H7 (cell line): ENCODE data around the gene PCDHGB4. TPM values are rescaled to one million over a fixed set of nuclear protein-coding genes. Genes with fewer than 3 reads are reported as not detected.
"Not testable (repeated sequence)": the region's sequence is repeated elsewhere in the genome, so short reads cannot be mapped to it uniquely, and the experiment has no call there.

Experiments
- DNase-seq: peaks from one replicate; pipeline ENCODE4 v3.0.0; 2012
- H3K27me3 ChIP-seq: 2 replicates; pipeline ENCODE4 v1.6.0; 2011; ENCODE audit warnings: mild to moderate bottlenecking, low read length; ENCODE audit not compliant: control insufficient read depth, insufficient read depth
- H3K36me3 ChIP-seq: replicated peaks from 2 replicates; pipeline ENCODE4 v1.5.1; 2011; ENCODE audit warnings: low read length; ENCODE audit not compliant: control insufficient read depth, insufficient read depth
- H3K4me3 ChIP-seq: 2 replicates; pipeline ENCODE4 v1.5.1; 2011; ENCODE audit warnings: low read depth, mild to moderate bottlenecking, control low read depth, low read length, moderate library complexity; ENCODE audit not compliant: insufficient read depth
- total RNA-seq: library from RNA; depleted of rRNA; stranded (reverse); fragments of >200 nt; shearing (Covaris generic); gene quantifications from 2 replicates; pipeline ENCODE4 v1.2.3, GENCODE V29; 2014; rRNA removed

PCDHGB4 gene
- total RNA-seq, 1 experiment from 2014 or later: 0.66 TPM

DNA sequence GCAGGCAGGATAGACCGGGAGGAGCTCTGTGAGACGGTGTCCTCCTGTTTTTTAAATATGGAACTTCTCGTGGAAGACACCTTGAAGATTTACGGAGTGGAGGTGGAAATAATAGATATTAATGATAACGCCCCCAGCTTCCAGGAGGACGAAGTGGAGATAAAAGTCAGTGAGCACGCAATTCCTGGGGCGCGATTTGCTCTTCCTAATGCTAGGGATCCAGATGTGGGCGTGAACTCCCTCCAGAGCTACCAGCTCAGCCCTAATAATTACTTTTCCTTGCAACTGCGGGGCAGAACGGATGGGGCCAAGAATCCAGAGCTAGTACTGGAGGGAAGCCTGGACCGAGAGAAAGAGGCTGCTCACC is 34.0 kb downstream of the PCDHGB4 start:
- Histone ChIP-seq H3K36me3 (no peaks in the 10 kb centered on the region), H3K4me3 (peak overlapping the region; percentile 39; the same call in 1 of the 2 replicates)

DNA sequence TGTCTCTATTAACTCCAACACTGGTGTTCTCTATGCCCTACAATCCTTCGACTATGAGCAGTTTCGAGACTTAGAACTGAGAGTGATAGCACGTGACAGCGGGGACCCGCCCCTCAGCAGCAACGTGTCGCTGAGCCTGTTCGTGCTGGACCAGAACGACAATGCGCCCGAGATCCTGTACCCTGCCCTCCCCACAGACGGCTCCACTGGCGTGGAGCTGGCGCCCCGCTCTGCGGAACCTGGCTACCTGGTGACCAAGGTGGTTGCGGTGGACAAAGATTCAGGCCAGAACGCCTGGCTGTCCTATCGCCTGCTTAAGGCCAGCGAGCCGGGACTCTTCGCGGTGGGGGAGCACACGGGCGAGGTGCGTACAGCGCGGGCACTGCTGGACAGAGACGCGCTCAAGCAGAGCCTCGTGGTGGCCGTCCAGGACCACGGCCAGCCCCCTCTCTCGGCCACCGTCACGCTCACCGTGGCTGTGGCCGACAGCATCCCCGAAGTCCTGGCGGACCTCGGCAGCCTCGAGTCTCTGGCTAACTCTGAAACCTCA is 35.3 kb downstream of the PCDHGB4 start:
- H3K4me3 ChIP-seq: no peak overlapping the region
- H3K36me3 ChIP-seq: no peaks in the 10 kb centered on the region
- peaks cover 11% of the 10 kb centered on the region for H3K27me3 ChIP-seq
- DNase-seq: no peak

More for the DNA sequence above, 34.0 kb downstream of the PCDHGB4 start:
- peaks cover 11% of the 10 kb centered on the region for H3K27me3 ChIP-seq
- DNase-seq: no peak

- Histone ChIP-seq H3K36me3 (no peaks in the 10 kb centered on the region), H3K27me3 (no peaks in the 10 kb centered on the region), H3K4me3 (no peak overlapping the region)
- DNase-seq: no peak
These were observed 40.4 kb downstream of the PCDHGB4 start for GRCh38 chr5:141427783-141428426.

DNA sequence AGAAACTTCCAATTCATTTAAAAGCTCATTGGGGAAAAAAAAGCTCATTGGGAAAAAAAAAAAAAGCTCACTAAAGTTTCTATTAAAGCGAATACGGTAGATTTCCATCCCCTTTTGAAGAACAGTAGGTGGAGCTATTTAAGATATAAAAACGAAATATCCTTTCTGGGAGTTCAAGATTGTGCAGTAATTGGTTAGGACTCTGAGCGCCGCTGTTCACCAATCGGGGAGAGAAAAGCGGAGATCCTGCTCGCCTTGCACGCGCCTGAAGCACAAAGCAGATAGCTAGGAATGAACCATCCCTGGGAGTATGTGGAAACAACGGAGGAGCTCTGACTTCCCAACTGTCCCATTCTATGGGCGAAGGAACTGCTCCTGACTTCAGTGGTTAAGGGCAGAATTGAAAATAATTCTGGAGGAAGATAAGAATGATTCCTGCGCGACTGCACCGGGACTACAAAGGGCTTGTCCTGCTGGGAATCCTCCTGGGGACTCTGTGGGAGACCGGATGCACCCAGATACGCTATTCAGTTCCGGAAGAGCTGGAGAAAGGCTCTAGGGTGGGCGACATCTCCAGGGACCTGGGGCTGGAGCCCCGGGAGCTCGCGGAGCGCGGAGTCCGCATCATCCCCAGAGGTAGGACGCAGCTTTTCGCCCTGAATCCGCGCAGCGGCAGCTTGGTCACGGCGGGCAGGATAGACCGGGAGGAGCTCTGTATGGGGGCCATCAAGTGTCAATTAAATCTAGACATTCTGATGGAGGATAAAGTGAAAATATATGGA is 43.0 kb downstream of the PCDHGB4 start, which contains the start of gene PCDHGA12:
Gene PCDHGA12 (plus strand): TSS at position 176 of the 782 bp plus-strand sequence. CDS start 253 bp downstream, at position 429.
- H3K27me3 ChIP-seq: no peaks in the 10 kb centered on the region
- no peak within 1 kb of the TSS for H3K4me3 ChIP-seq
- no peak for DNase-seq
- no peaks in the 10 kb centered on the region for H3K36me3 ChIP-seq

DNA sequence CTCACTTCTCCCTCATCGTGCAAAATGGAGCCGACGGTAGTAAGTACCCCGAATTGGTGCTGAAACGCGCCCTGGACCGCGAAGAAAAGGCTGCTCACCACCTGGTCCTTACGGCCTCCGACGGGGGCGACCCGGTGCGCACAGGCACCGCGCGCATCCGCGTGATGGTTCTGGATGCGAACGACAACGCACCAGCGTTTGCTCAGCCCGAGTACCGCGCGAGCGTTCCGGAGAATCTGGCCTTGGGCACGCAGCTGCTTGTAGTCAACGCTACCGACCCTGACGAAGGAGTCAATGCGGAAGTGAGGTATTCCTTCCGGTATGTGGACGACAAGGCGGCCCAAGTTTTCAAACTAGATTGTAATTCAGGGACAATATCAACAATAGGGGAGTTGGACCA is 43.8 kb downstream of the PCDHGB4 start:
- no peak for DNase-seq
- H3K36me3 ChIP-seq: no peaks in the 10 kb centered on the region
- no peak overlapping the region for H3K4me3 ChIP-seq
- no peaks in the 10 kb centered on the region for H3K27me3 ChIP-seq

GRCh38 chr5:141432308-141432707 is 44.8 kb downstream of the PCDHGB4 start:
- not testable (repeated sequence) for H3K27me3 ChIP-seq, H3K36me3 ChIP-seq, DNase-seq, H3K4me3 ChIP-seq

- not testable (repeated sequence) for H3K27me3 ChIP-seq, DNase-seq, H3K4me3 ChIP-seq, H3K36me3 ChIP-seq
These were observed 45.2 kb downstream of the PCDHGB4 start for GRCh38 chr5:141432726-141433125.

DNA sequence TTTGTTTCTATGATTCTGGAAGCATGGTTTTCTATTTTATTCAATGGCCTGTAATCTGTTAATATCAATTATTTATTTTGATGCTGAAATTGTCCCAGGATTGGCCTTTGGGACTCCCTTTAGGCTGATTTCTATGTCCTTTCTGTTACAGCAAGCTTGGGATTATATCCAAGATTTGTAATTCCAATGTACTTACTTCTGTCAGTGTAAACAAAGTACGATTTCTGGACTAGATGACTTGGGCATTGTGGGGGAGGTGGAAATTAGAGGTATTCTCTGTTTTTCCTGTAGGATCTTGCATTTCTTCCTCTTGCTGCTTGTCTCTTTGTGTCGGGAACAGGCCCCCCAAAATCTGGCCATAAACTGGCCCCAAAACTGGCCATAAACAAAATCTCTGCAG is 46.5 kb downstream of the PCDHGB4 start:
- Histone ChIP-seq H3K27me3 (no peaks in the 10 kb centered on the region), H3K36me3 (no peaks in the 10 kb centered on the region), H3K4me3 (no peak overlapping the region)
- no peak for DNase-seq

DNA sequence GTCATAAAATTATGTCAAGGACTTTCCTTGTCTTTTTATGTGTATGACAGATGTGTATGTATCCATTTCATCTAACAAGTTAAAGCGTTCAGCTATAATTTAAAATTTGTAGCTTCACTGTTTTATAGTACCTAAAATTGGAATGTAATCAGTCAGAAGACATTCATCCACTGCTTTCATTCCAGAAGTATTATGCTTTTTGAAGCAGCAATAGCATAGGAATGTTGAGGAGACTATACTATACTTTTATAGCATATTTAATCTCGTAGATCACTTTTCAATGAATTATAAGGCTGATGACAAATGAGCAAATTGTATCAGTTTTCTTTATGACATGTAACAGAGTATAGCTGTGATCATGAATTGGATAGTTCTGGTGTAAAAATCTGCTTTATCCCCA is 49.7 kb downstream of the PCDHGB4 start:
- no peak for DNase-seq
- Histone ChIP-seq H3K4me3 (no peak overlapping the region), H3K27me3 (no peaks in the 10 kb centered on the region), H3K36me3 (no peaks in the 10 kb centered on the region)

GRCh38 chr5:141439411-141440141 is 52.1 kb downstream of the PCDHGB4 start:
- peak; percentile 34 for DNase-seq
- H3K36me3 ChIP-seq: no peaks in the 10 kb centered on the region
- H3K4me3 ChIP-seq: no peak overlapping the region
- H3K27me3 ChIP-seq: no peaks in the 10 kb centered on the region

Other genes with a start within 250 kb of the PCDHGB4 start
- not detected in 2 replicates for gene PCDHB6, start 237.6 kb upstream of the PCDHGB4 start, total RNA-seq
- 0.03 TPM in 1 of 2 replicates, not detected in the other for gene PCDHB7, start 215.1 kb upstream of the PCDHGB4 start, total RNA-seq
- gene PCDHB8, start 209.9 kb upstream of the PCDHGB4 start, total RNA-seq: not detected in 2 replicates
- 0.03 and 0.07 TPM in 2 replicates for gene PCDHB16, start 205.3 kb upstream of the PCDHGB4 start, total RNA-seq
- gene PCDHB9, start 200.5 kb upstream of the PCDHGB4 start, total RNA-seq: not detected in 2 replicates
- 0.03 and 0.33 TPM in 2 replicates for gene PCDHB10, start 195.3 kb upstream of the PCDHGB4 start, total RNA-seq
- gene PCDHB11, start 188.1 kb upstream of the PCDHGB4 start, total RNA-seq: 0.03 and 0.18 TPM in 2 replicates
- gene PCDHB12, start 179.0 kb upstream of the PCDHGB4 start, total RNA-seq: not detected in 2 replicates
- 0.03 TPM in 1 of 2 replicates, not detected in the other for gene PCDHB13, start 173.8 kb upstream of the PCDHGB4 start, total RNA-seq
- gene PCDHB14, start 164.4 kb upstream of the PCDHGB4 start, total RNA-seq: 0.10 and 0.26 TPM in 2 replicates
- not detected in 2 replicates for gene PCDHB15, start 142.3 kb upstream of the PCDHGB4 start, total RNA-seq
- gene SLC25A2, start 83.6 kb upstream of the PCDHGB4 start, total RNA-seq: 0.14 TPM in 1 of 2 replicates, not detected in the other
- 39.5 and 41.8 TPM in 2 replicates for gene TAF7, start 66.9 kb upstream of the PCDHGB4 start, total RNA-seq
- gene PCDHGA1, start 57.2 kb upstream of the PCDHGB4 start, total RNA-seq: not detected in 2 replicates
- not detected in 2 replicates for gene PCDHGA2, start 48.9 kb upstream of the PCDHGB4 start, total RNA-seq
- 0.14 TPM in 1 of 2 replicates, not detected in the other for gene PCDHGA3, start 43.9 kb upstream of the PCDHGB4 start, total RNA-seq
- not detected in 2 replicates for gene PCDHGB1, start 37.6 kb upstream of the PCDHGB4 start, total RNA-seq
- 0.03 TPM in 1 of 2 replicates, not detected in the other for gene PCDHGA4, start 32.7 kb upstream of the PCDHGB4 start, total RNA-seq
- gene PCDHGB2, start 27.7 kb upstream of the PCDHGB4 start, total RNA-seq: 0.03 TPM in 1 of 2 replicates, not detected in the other
- not detected in 2 replicates for gene PCDHGA5, start 23.5 kb upstream of the PCDHGB4 start, total RNA-seq
- gene PCDHGB3, start 17.5 kb upstream of the PCDHGB4 start, total RNA-seq: 0.26 TPM in 1 of 2 replicates, not detected in the other
- gene PCDHGA6, start 13.8 kb upstream of the PCDHGB4 start, total RNA-seq: 0.04 TPM in 1 of 2 replicates, not detected in the other
- gene PCDHGA7, start 5.0 kb upstream of the PCDHGB4 start, total RNA-seq: not detected in 2 replicates
- gene PCDHGA8, start 4.9 kb downstream of the PCDHGB4 start, total RNA-seq: 0.22 TPM in 1 of 2 replicates, not detected in the other
- gene PCDHGB5, start 10.2 kb downstream of the PCDHGB4 start, total RNA-seq: not detected in 2 replicates
- 0.04 and 0.10 TPM in 2 replicates for gene PCDHGA9, start 15.1 kb downstream of the PCDHGB4 start, total RNA-seq
- 1.7 and 1.9 TPM in 2 replicates for gene PCDHGB6, start 20.3 kb downstream of the PCDHGB4 start, total RNA-seq
- gene PCDHGA10, start 25.3 kb downstream of the PCDHGB4 start, total RNA-seq: 0.35 and 0.78 TPM in 2 replicates
- gene PCDHGB7, start 30.0 kb downstream of the PCDHGB4 start, total RNA-seq: 4.4 and 4.6 TPM in 2 replicates
- gene PCDHGA11, start 33.4 kb downstream of the PCDHGB4 start, total RNA-seq: 0.21 and 0.30 TPM in 2 replicates
- 0.10 and 0.44 TPM in 2 replicates for gene PCDHGA12, start 42.8 kb downstream of the PCDHGB4 start, total RNA-seq
- gene PCDHGC3, start 88.3 kb downstream of the PCDHGB4 start, total RNA-seq: 27.4 and 31.7 TPM in 2 replicates
- 9.9 and 12.5 TPM in 2 replicates for gene PCDHGC4, start 97.3 kb downstream of the PCDHGB4 start, total RNA-seq
- gene PCDHGC5, start 101.4 kb downstream of the PCDHGB4 start, total RNA-seq: 0.44 and 1.8 TPM in 2 replicates
- gene DIAPH1, start 231.3 kb downstream of the PCDHGB4 start, total RNA-seq: 31.2 and 37.5 TPM in 2 replicates
- 81.3 and 82.7 TPM in 2 replicates for gene HDAC3, start 249.2 kb downstream of the PCDHGB4 start, total RNA-seq
- 7.4 and 8.9 TPM in 2 replicates for gene RELL2, start 249.3 kb downstream of the PCDHGB4 start, total RNA-seq